22Rv1 (cell line): ENCODE data around the gene COL13A1.

Source experiments
- H3K27ac ChIP-seq: fragments of 450-650 bp; 2 replicates; pipeline ENCODE4 v1.5.1; 2017
- ZFX ChIP-seq: fragments of 450-650 bp; IDR thresholded peaks from 2 replicates; pipeline ENCODE4 v1.6.1; 2017; ENCODE audit warnings: antibody characterized with exemption, borderline replicate concordance
- TF ChIP-seq, protein P1 (sequence below): fragments of 450-650 bp; IDR thresholded peaks from 2 replicates; pipeline ENCODE4 v1.5.1; 2017; ENCODE audit warnings: mild to moderate bottlenecking

Gene COL13A1

DNA sequence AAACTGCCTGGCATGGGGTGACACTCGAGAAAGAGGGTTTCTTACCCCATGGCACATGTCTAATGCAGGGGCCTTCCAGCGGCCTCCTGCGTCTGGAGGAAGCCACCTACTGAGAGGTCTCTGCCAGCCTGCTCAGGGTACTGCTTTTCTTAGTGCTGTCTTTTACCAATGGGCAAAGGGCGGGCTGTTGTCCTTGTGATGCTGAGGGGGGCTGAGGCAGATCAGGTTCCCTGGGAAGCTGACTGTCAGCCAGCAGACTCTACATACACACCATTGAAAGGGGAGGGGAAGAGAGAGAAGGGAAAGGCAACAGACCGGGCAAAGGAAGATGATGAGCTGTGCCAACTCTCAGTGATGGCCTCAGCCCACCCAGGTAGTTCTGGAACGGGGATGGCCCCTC, 48.7 kb downstream of the COL13A1 start:
- TF ChIP-seq ZFX = no peak
- TF ChIP-seq, protein P1, sequence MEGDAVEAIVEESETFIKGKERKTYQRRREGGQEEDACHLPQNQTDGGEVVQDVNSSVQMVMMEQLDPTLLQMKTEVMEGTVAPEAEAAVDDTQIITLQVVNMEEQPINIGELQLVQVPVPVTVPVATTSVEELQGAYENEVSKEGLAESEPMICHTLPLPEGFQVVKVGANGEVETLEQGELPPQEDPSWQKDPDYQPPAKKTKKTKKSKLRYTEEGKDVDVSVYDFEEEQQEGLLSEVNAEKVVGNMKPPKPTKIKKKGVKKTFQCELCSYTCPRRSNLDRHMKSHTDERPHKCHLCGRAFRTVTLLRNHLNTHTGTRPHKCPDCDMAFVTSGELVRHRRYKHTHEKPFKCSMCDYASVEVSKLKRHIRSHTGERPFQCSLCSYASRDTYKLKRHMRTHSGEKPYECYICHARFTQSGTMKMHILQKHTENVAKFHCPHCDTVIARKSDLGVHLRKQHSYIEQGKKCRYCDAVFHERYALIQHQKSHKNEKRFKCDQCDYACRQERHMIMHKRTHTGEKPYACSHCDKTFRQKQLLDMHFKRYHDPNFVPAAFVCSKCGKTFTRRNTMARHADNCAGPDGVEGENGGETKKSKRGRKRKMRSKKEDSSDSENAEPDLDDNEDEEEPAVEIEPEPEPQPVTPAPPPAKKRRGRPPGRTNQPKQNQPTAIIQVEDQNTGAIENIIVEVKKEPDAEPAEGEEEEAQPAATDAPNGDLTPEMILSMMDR = no peak

DNA sequence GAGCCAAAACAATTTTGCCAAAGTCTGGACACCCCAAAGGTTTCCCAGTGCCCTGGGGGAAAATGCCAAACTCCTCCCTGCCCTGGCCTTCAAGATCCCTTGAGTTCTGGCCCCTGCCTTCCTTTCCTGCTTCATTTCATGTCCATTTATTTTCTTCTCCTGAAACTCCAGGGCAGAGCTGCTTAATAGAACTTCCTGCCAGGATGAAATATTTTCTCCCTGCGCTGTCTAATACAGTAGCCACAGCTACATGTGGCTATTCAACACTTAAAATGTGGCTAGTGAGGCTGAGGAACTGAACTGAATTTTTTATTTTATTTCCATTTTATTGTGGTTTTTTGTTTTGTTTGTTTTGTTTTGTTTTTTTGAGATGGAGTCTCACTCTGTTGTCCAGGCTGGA, 49.6 kb downstream of the COL13A1 start:
- no peak overlapping the region for H3K27ac ChIP-seq
- no peak for TF ChIP-seq ZFX
- TF ChIP-seq, protein P1 = no peak

More for the DNA sequence above, 48.7 kb downstream of the COL13A1 start:
- H3K27ac ChIP-seq = no peak overlapping the region

DNA sequence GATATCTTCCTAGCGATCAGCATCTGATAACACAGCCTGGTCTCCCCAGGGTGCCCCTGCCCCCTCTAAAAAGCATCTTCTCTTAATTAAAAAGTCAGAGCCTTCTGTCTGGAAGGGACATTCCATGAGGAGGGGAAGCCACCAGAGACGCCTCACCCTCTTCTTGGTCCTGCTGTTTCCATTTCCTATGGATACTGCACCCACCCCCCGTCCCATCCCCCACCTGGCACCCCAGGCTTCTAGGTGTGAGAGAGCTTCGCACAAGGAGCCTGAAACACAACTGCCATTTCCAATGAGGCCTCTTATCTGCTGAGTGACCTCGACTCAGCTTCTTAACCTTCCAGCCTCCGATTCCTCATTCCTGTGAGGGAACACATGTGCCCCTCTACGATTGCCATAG, 51.4 kb downstream of the COL13A1 start:
- no peak overlapping the region for H3K27ac ChIP-seq
- no peak for TF ChIP-seq ZFX
- TF ChIP-seq, protein P1 = no peak

DNA sequence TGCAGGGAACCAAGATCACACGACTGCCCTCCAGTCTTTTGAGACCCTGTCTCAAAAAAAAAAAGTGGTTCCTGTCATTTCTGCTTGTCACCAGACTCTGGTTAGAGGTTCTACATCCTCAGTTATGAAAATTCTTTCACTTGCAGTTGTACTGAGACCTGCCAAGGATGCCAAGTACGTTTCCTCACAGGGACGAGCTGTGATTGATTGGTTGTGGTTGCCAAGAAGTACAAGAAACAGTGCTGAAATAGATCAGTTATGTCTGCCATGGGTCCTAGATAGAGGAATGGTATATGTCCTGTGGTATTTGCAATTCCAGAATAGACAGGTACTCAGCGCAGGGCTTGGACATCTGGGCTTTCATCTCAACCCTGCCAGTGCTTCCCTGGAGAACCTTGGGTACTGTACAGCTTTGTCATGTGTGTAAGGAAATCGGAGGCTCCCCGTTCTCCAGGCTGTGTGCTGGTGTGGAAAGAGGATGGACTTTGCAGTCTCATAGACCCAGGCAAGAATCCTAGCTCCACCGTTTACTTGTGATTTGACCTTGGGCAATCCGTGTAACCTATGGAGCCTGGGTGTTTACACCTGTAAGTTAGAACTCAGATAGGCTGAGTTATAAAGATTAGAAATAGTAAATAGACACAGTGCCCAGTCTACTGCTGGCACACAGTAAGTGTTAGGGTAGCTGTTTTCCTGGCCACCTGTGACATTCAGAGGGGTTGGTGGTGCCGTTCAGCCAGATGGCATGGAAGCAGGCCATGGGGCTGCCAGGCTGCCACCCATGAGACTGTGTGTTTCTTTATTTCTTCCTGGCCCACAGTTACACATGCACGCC, 53.0 kb downstream of the COL13A1 start:
- no peak for TF ChIP-seq ZFX
- TF ChIP-seq, protein P1 = no peak
- no peak overlapping the region for H3K27ac ChIP-seq

DNA sequence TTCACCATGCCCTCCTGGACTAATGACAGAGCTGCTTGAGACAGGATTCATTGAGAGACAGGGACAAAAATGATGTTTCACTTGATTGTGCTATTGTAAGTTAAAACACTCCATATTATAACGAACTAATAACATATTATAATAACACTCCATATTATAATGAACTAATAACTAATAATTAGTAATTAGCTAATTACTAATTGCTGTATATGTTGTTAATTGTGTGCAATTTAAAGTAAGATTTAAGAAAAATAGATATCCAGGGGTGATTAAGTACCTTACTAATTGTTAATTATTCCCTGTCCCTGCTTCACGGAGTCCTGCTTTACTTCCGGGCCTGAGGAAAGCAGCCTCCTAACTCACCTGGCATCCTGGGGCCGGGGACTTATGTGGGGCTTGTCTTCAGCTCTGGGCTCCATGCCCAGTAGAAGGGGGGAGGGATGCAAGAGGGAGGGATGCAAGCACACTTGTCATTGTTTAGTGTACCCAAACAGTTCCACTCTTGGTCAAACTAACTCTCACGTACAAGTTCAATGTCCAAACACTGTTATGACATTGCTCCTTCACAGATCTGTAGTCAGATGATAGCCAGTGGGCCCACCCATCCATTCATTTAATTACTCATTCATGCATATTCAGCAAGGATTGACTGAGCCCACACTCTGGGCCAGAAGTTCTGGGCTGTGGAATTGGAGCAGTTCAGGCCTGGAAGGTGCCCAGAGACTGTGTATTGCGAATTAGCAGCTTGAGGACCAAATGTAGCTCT, 53.8 kb downstream of the COL13A1 start:
- TF ChIP-seq, protein P1 = no peak
- TF ChIP-seq ZFX = no peak
- no peak overlapping the region for H3K27ac ChIP-seq

DNA sequence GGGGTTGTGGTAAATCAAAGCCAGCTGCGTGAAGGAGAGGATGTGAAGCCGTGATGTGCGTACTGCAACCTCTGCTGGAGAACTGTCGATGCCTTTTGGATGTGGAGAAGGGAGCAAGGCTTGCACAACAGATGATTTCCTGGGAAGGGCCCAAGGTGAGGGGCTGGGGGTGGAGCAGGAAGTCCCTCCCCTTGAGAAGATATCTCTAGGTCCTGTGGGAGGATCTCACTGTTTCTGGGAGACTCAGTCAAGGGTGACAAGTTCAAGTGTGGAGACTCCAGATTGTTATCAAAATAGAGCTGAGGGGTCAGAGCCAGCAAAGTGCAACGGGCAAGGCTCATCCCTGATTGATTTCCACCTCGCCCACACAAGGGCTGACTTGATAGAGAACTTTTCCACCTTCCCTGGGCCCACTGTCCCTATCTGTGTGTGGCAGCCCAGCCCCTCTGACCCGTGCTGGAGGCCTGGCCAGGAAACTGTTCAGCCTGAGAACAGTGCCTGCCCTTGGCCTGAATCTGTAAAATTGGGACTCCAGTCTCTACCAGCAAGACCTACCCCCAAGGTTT, 55.0 kb downstream of the COL13A1 start:
- no peak overlapping the region for H3K27ac ChIP-seq
- no peak for TF ChIP-seq ZFX

DNA sequence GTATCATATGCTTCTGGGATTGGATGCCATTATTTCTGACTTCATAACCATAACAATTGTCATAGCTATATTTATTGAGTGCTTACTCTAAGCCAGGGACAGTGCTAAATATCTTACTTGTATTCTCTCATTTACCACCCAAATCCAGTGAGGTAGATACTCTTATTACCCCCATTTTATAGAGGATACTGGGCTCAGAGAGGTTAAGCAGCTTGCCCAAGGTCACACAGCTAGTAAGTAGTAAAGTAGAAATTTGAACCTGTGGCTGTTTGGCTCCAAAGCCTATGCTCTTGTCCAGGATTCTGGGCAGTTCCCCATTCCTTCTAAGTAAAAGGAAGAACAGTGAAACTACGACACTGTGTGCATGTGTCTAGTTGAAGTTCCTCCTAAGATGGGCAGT, 56.5 kb downstream of the COL13A1 start:
- no peak overlapping the region for H3K27ac ChIP-seq
- TF ChIP-seq, protein P1 = no peak
- no peak for TF ChIP-seq ZFX
